WTC11 (cell line): Measurements from ENCODE around the gene GNL3.

Source experiments
- RELA ChIP-seq: sonication (generic); formaldehyde crosslinking; IDR thresholded peaks from 2 replicates; pipeline ENCODE4 v1.8.1; 2022; ENCODE audit warnings: missing genetic modification reagents, mild to moderate bottlenecking, borderline replicate concordance
- TF ChIP-seq, protein P1 (sequence below): fragments of 200-600 bp; IDR thresholded peaks from 2 replicates; pipeline ENCODE4 v1.8.0; 2022; ENCODE audit warnings: antibody characterized with exemption
- TF ChIP-seq, protein P2 (sequence below): sonication (generic); formaldehyde crosslinking; IDR thresholded peaks from 2 replicates; pipeline ENCODE4 v1.8.1; 2023; ENCODE audit warnings: mild to moderate bottlenecking, missing genetic modification reagents
- TF ChIP-seq, protein P3 (sequence below): sonication (generic); formaldehyde crosslinking; IDR thresholded peaks from 2 replicates; pipeline ENCODE4 v1.8.1; 2023; ENCODE audit warnings: mild to moderate bottlenecking, missing genetic modification reagents, moderate library complexity
- TF ChIP-seq, protein P4 (sequence below): sonication (generic); formaldehyde crosslinking; IDR thresholded peaks from 2 replicates; pipeline ENCODE4 v1.8.1; 2022; ENCODE audit warnings: missing genetic modification reagents, borderline replicate concordance

DNA sequence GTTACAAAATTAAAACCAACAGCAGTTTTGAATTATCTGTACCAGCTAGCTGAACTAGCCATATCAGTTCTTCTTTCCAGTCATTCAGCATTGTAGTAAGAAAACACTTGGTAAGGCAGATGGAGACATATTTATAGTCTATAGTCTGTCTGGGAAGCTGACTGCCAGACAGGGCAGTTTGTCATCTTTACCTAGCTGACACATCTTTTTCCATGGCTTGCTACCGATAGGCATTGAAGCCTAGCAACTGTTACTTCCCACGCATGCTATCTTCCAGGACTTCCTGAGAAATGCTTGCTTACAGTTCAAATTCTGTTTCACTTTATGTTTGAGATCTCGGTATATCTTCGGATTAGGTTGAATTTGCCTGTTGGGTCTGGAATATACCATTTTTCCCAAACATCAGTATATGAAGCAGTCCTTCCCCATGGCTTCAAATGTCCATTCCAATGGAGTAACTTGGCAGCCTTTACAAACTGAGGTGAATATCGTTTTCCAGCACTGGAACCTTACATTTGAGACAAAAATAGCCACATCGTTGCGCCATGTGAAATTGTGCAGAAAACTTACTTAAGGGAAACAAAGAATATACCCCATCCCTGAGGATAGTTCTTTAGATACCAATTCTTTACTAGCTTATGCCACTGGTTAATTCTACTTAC lies 8.8 kb downstream of the GNL3 start:
- TF ChIP-seq, protein P1, sequence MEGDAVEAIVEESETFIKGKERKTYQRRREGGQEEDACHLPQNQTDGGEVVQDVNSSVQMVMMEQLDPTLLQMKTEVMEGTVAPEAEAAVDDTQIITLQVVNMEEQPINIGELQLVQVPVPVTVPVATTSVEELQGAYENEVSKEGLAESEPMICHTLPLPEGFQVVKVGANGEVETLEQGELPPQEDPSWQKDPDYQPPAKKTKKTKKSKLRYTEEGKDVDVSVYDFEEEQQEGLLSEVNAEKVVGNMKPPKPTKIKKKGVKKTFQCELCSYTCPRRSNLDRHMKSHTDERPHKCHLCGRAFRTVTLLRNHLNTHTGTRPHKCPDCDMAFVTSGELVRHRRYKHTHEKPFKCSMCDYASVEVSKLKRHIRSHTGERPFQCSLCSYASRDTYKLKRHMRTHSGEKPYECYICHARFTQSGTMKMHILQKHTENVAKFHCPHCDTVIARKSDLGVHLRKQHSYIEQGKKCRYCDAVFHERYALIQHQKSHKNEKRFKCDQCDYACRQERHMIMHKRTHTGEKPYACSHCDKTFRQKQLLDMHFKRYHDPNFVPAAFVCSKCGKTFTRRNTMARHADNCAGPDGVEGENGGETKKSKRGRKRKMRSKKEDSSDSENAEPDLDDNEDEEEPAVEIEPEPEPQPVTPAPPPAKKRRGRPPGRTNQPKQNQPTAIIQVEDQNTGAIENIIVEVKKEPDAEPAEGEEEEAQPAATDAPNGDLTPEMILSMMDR = no peak
- TF ChIP-seq, protein P2, sequence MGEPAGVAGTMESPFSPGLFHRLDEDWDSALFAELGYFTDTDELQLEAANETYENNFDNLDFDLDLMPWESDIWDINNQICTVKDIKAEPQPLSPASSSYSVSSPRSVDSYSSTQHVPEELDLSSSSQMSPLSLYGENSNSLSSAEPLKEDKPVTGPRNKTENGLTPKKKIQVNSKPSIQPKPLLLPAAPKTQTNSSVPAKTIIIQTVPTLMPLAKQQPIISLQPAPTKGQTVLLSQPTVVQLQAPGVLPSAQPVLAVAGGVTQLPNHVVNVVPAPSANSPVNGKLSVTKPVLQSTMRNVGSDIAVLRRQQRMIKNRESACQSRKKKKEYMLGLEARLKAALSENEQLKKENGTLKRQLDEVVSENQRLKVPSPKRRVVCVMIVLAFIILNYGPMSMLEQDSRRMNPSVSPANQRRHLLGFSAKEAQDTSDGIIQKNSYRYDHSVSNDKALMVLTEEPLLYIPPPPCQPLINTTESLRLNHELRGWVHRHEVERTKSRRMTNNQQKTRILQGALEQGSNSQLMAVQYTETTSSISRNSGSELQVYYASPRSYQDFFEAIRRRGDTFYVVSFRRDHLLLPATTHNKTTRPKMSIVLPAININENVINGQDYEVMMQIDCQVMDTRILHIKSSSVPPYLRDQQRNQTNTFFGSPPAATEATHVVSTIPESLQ = no peak
- TF ChIP-seq, protein P3, sequence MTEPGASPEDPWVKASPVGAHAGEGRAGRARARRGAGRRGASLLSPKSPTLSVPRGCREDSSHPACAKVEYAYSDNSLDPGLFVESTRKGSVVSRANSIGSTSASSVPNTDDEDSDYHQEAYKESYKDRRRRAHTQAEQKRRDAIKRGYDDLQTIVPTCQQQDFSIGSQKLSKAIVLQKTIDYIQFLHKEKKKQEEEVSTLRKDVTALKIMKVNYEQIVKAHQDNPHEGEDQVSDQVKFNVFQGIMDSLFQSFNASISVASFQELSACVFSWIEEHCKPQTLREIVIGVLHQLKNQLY (CRISPR knock-in tag) = no peak
- TF ChIP-seq RELA (CRISPR knock-in tag) = no peak
- TF ChIP-seq, protein P4, sequence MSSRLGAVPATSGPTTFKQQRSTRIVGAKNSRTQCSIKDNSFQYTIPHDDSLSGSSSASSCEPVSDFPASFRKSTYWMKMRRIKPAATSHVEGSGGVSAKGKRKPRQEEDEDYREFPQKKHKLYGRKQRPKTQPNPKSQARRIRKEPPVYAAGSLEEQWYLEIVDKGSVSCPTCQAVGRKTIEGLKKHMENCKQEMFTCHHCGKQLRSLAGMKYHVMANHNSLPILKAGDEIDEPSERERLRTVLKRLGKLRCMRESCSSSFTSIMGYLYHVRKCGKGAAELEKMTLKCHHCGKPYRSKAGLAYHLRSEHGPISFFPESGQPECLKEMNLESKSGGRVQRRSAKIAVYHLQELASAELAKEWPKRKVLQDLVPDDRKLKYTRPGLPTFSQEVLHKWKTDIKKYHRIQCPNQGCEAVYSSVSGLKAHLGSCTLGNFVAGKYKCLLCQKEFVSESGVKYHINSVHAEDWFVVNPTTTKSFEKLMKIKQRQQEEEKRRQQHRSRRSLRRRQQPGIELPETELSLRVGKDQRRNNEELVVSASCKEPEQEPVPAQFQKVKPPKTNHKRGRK (CRISPR knock-in tag) = no peak
